HEK293 (cell line): ENCODE measurements around the gene AURKB.
A peak's percentile ranks its signal among the peaks of the same experiment; 100 is the strongest.

Experiments
- CTCF ChIA-PET: fragments of 350-600 bp; formaldehyde crosslinking; extraction: SDS; loops from one replicate; lab custom pipeline; 2021; ENCODE audit warnings: antibody characterized with exemption; lab: Yijun Ruan, JAX
- POLR2A ChIA-PET: fragments of 300-600 bp; formaldehyde crosslinking; extraction: SDS; loops from one replicate; lab custom pipeline; 2020; ENCODE audit warnings: antibody characterized with exemption, inconsistent platforms; lab: Yijun Ruan, JAX
- H3K27ac ChIP-seq: fragments of 200-500 bp; sonication (Bioruptor generic); 2 replicates; pipeline ENCODE4 v1.5.1; 2014; ENCODE audit warnings: low read depth, low read length, control low read depth, inconsistent platforms; ENCODE audit errors: extremely low read depth
- H3K36me3 ChIP-seq, 2 experiments: fragments of 200-500 bp in 1 of 2; sonication (Bioruptor generic) in 1 of 2; 1 replicate in 1 of 2; 2 replicates in 1 of 2; pipeline ENCODE4 v1.5.1; 2014 to 2017; ENCODE audit warnings: inconsistent platforms in 2 of 2, low read length in 2 of 2; ENCODE audit not compliant: control insufficient read depth in 2 of 2, insufficient read depth in 1 of 2
- H3K4me1 ChIP-seq: fragments of 200-500 bp; sonication (Bioruptor generic); 2 replicates; pipeline ENCODE4 v1.5.1; 2014; ENCODE audit warnings: mild to moderate bottlenecking, low read length, inconsistent platforms; ENCODE audit not compliant: control insufficient read depth, insufficient read depth
- H3K4me3 ChIP-seq: 2 replicates; pipeline ENCODE4 v1.5.1; 2011; ENCODE audit warnings: low read depth, mild to moderate bottlenecking, control low read depth, low read length, moderate library complexity
- H3K9me3 ChIP-seq: fragments of 200-500 bp; sonication (Bioruptor generic); 2 replicates; pipeline ENCODE4 v1.5.1; 2014; ENCODE audit warnings: low read depth, low read length, inconsistent platforms; ENCODE audit not compliant: control insufficient read depth, insufficient read depth
- FEZF1 ChIP-seq: fragments of 450-650 bp; formaldehyde crosslinking; IDR thresholded peaks from 2 replicates; pipeline ENCODE4 v1.5.1; 2016; ENCODE audit warnings: missing biosample characterization, missing genetic modification characterization
- INSM2 ChIP-seq: fragments of 450-650 bp; formaldehyde crosslinking; IDR thresholded peaks from 2 replicates; pipeline ENCODE4 v1.5.1; 2016; ENCODE audit warnings: missing biosample characterization, missing genetic modification characterization
- KLF1 ChIP-seq: fragments of 450-650 bp; formaldehyde crosslinking; IDR thresholded peaks from 2 replicates; pipeline ENCODE4 v1.5.1; 2016; ENCODE audit warnings: missing biosample characterization, missing genetic modification characterization
- OSR2 ChIP-seq: fragments of 450-650 bp; formaldehyde crosslinking; IDR thresholded peaks from 2 replicates; pipeline ENCODE4 v1.5.1; 2016; ENCODE audit warnings: missing biosample characterization, missing genetic modification characterization
- PATZ1 ChIP-seq: fragments of 450-650 bp; formaldehyde crosslinking; IDR thresholded peaks from 2 replicates; pipeline ENCODE4 v1.5.1; 2016; ENCODE audit warnings: missing biosample characterization, missing genetic modification characterization
- PRDM10 ChIP-seq: fragments of 450-650 bp; formaldehyde crosslinking; IDR thresholded peaks from 2 replicates; pipeline ENCODE4 v1.5.1; 2016; ENCODE audit warnings: missing biosample characterization, missing genetic modification characterization
- YY2 ChIP-seq: fragments of 450-650 bp; formaldehyde crosslinking; IDR thresholded peaks from 2 replicates; pipeline ENCODE4 v1.5.1; 2016; ENCODE audit warnings: missing biosample characterization, missing genetic modification characterization
- ZBTB17 ChIP-seq: fragments of 450-650 bp; formaldehyde crosslinking; IDR thresholded peaks from 2 replicates; pipeline ENCODE4 v1.5.1; 2016; ENCODE audit warnings: missing biosample characterization, missing genetic modification characterization
- ZBTB20 ChIP-seq: fragments of 450-650 bp; formaldehyde crosslinking; IDR thresholded peaks from 2 replicates; pipeline ENCODE4 v1.5.1; 2016; ENCODE audit warnings: missing biosample characterization, missing genetic modification characterization
- ZBTB21 ChIP-seq: fragments of 450-650 bp; formaldehyde crosslinking; IDR thresholded peaks from 2 replicates; pipeline ENCODE4 v1.5.1; 2017; ENCODE audit warnings: missing biosample characterization, missing genetic modification characterization
- ZBTB48 ChIP-seq: fragments of 450-650 bp; formaldehyde crosslinking; IDR thresholded peaks from 2 replicates; pipeline ENCODE4 v1.5.1; 2016; ENCODE audit warnings: missing biosample characterization, missing genetic modification characterization
- ZEB2 ChIP-seq: fragments of 450-650 bp; formaldehyde crosslinking; IDR thresholded peaks from 2 replicates; pipeline ENCODE4 v1.5.1; 2016; ENCODE audit warnings: missing biosample characterization, missing genetic modification characterization
- ZFP69B ChIP-seq: fragments of 450-650 bp; formaldehyde crosslinking; IDR thresholded peaks from 2 replicates; pipeline ENCODE4 v1.5.1; 2016; ENCODE audit warnings: missing biosample characterization, missing genetic modification characterization
- ZNF146 ChIP-seq: fragments of 450-650 bp; formaldehyde crosslinking; IDR thresholded peaks from 2 replicates; pipeline ENCODE4 v1.5.1; 2016; ENCODE audit warnings: missing biosample characterization, missing genetic modification characterization
- ZNF221 ChIP-seq: fragments of 450-650 bp; formaldehyde crosslinking; IDR thresholded peaks from 2 replicates; pipeline ENCODE4 v1.5.1; 2017; ENCODE audit warnings: missing biosample characterization, missing genetic modification characterization, borderline replicate concordance
- ZNF274 ChIP-seq, 2 experiments: fragments of 200-500 bp in 1 of 2; fragments of 450-650 bp in 1 of 2; sonication (Bioruptor generic) in 1 of 2; formaldehyde crosslinking in 1 of 2; IDR thresholded peaks; 2 replicates each; pipeline versions ENCODE4 v1.5.1 to v1.6.1; 2014 to 2016; ENCODE audit warnings: borderline replicate concordance in 1 of 2, inconsistent platforms in 1 of 2, low read length in 1 of 2, missing biosample characterization in 1 of 2, missing genetic modification characterization in 1 of 2
- ZNF302 ChIP-seq: fragments of 450-650 bp; formaldehyde crosslinking; IDR thresholded peaks from 2 replicates; pipeline ENCODE4 v1.5.1; 2016; ENCODE audit warnings: missing biosample characterization, missing genetic modification characterization, low read depth
- ZNF311 ChIP-seq: fragments of 450-650 bp; formaldehyde crosslinking; IDR thresholded peaks from 2 replicates; pipeline ENCODE4 v1.5.1; 2017; ENCODE audit warnings: missing biosample characterization, missing genetic modification characterization, borderline replicate concordance
- ZNF335 ChIP-seq: fragments of 450-650 bp; formaldehyde crosslinking; conservative IDR thresholded peaks from 2 replicates; pipeline ENCODE4 v1.5.1; 2016; ENCODE audit warnings: missing biosample characterization, missing genetic modification characterization
- ZNF341 ChIP-seq: fragments of 450-650 bp; formaldehyde crosslinking; IDR thresholded peaks from 2 replicates; pipeline ENCODE4; 2016; ENCODE audit warnings: low read depth, missing biosample characterization, missing genetic modification characterization
- ZNF362 ChIP-seq: fragments of 450-650 bp; formaldehyde crosslinking; IDR thresholded peaks from 2 replicates; pipeline ENCODE4 v1.5.1; 2016; ENCODE audit warnings: missing biosample characterization, missing genetic modification characterization
- ZNF366 ChIP-seq: fragments of 450-650 bp; formaldehyde crosslinking; conservative IDR thresholded peaks from 2 replicates; pipeline ENCODE4 v1.5.1; 2016; ENCODE audit warnings: missing biosample characterization, missing genetic modification characterization
- ZNF398 ChIP-seq: fragments of 450-650 bp; formaldehyde crosslinking; IDR thresholded peaks from 2 replicates; pipeline ENCODE4 v1.5.1; 2017; ENCODE audit warnings: missing biosample characterization, missing genetic modification characterization
- ZNF561 ChIP-seq: fragments of 450-650 bp; IDR thresholded peaks from 2 replicates; pipeline ENCODE4 v1.5.1; 2018; ENCODE audit warnings: missing biosample characterization, missing genetic modification characterization, borderline replicate concordance
- ZNF629 ChIP-seq: fragments of 450-650 bp; formaldehyde crosslinking; IDR thresholded peaks from 2 replicates; pipeline ENCODE4 v1.5.1; 2017; ENCODE audit warnings: missing biosample characterization, missing genetic modification characterization
- ZNF660 ChIP-seq: fragments of 450-650 bp; IDR thresholded peaks from 2 replicates; pipeline ENCODE4 v1.5.1; 2018; ENCODE audit warnings: missing biosample characterization, mild to moderate bottlenecking, missing genetic modification characterization

The AURKB gene

DNA sequence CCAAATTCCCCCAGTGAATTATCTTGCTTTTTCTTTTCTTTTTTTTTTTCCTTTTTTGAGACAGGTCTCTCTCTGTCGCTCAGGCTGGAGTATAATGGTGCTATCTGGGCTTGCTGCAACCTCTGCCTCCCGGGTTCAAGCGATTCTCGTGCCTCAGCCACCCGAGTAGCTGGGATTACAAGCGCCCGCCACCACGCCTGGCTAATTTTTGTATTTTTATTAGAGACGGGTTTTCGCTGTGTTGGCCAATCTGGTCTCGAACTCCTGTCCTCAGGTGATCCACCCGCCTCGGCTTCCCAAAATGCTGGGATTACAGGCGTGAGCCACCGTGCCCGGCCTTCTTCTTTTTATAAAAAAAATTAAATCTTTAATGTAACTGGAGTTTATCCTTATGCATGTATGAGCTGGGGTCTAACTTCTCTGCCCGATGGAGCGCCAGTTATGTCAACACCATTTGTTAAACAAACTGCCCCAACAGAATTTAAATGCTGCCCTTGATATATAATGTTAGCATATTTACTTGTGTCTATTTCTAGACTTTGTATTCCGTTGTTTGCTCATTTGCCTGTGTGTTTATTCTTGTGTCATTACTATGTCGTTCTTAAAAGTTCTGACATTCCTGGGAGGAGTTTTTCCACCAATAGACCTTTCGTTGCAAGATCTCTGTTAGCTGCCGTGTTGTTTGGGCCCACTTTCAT, 535 bp upstream of the AURKB start:
- CTCF ChIA-PET, result interaction anchor here (0.6 to 2.4 kb wide), 12 partner anchors 8 to 307 kb away, joined by 3 to 10 read pairs (median 6); partner anchors contain the start of gene CTC1
- peak overlapping the region; percentile 76 for H3K4me3 ChIP-seq
- H3K4me1 ChIP-seq, result peaks cover 8% of the 10 kb centered on the region
- H3K36me3 ChIP-seq, result peaks cover 25 to 34% of the 10 kb centered on the region in 2 experiments
- no peaks in the 10 kb centered on the region for H3K9me3 ChIP-seq
- peak overlapping the region; percentile 91 for H3K27ac ChIP-seq
- POLR2A ChIA-PET, result interaction anchor here (0.6 to 16.4 kb wide), 27 partner anchors 11 to 360 kb away, joined by 3 to 394 read pairs (median 6); partner anchors contain the start of genes BORCS6, CTC1, HES7 and KRABD2
- TF ChIP-seq OSR2, result 0 out of 2 replicates have a peak, but pooled peaks have one; percentile 9
- peak; percentile 78 for TF ChIP-seq INSM2 (tag by site-specific recombination)
- TF ChIP-seq FEZF1 (tag by site-specific recombination), result no peak
- TF ChIP-seq ZNF274 (IDR thresholded peaks at IDR 0.05; ENCODE audit: low read length), result no peak
- TF ChIP-seq ZNF274 (tag by site-specific recombination; IDR thresholded peaks at IDR 0.05; ENCODE audit: borderline replicate concordance), result no peak
- peak; percentile 57 for TF ChIP-seq ZEB2 (tag by site-specific recombination)
- TF ChIP-seq ZNF341 (tag by site-specific recombination), result 0 out of 2 replicates have a peak, but pooled peaks have one; percentile 19
- no peak for TF ChIP-seq ZNF302 (tag by site-specific recombination)
- peak; percentile 31; the same call in 1 of the 2 replicates for TF ChIP-seq ZNF660 (tag by site-specific recombination)
- peak; percentile 65; the same call in 1 of the 2 replicates for TF ChIP-seq ZBTB17 (tag by site-specific recombination)
- TF ChIP-seq ZNF629 (tag by site-specific recombination), result peak; percentile 64; the same call in 1 of the 2 replicates
- peak; percentile 12; the same call in 1 of the 2 replicates for TF ChIP-seq ZNF398 (tag by site-specific recombination)
- TF ChIP-seq ZBTB21, result 0 out of 2 replicates have a peak, but pooled peaks have one; percentile 28
- no peak for TF ChIP-seq YY2 (tag by site-specific recombination)
- TF ChIP-seq PRDM10, result peak; percentile 92
- no peak for TF ChIP-seq ZNF146 (tag by site-specific recombination)
- TF ChIP-seq ZNF561 (tag by site-specific recombination), result no peak
- no peak for TF ChIP-seq ZNF221
- TF ChIP-seq ZNF362, result peak; percentile 97
- TF ChIP-seq ZBTB20 (tag by site-specific recombination), result peak; percentile 82
- 0 out of 2 replicates have a peak, but pooled peaks have one; percentile 1 for TF ChIP-seq ZBTB48 (tag by site-specific recombination)
- TF ChIP-seq ZNF335, result peak; percentile 97
- TF ChIP-seq ZNF311, result no peak
- TF ChIP-seq ZFP69B, result 0 out of 2 replicates have a peak, but pooled peaks have one; percentile 10
- 0 out of 2 replicates have a peak, but pooled peaks have one; percentile 44 for TF ChIP-seq PATZ1 (tag by site-specific recombination)
- TF ChIP-seq ZNF366 (tag by site-specific recombination), result peak; percentile 84
- TF ChIP-seq KLF1, result no peak
